Measurements from ENCODE around the gene CEP89. TPM values are rescaled to one million over a fixed set of nuclear protein-coding genes. Genes with fewer than 3 reads are reported as not detected.
"Not testable (repeated sequence)": the region's sequence is repeated elsewhere in the genome, so short reads cannot be mapped to it uniquely, and the experiment has no call there.

The CEP89 gene
- total RNA-seq, 2 donors from 2014 or later = 4.6 to 8.3 TPM

GRCh38 chr19:32859591-32859990, 112.2 kb downstream of the CEP89 start:
- no peak overlapping the region for H3K27ac ChIP-seq
- no peak for DNase-seq (ENCODE audit: low spot score)
- no peak for TF ChIP-seq CTCF (IDR thresholded peaks at IDR 0.05)
- no peaks in the 10 kb centered on the region for H3K4me1 ChIP-seq
- no peaks in the 10 kb centered on the region for H3K36me3 ChIP-seq
- H3K27me3 ChIP-seq = no peaks in the 10 kb centered on the region
- no peak overlapping the region for H3K4me3 ChIP-seq
- H3K9me3 ChIP-seq = no peaks in the 10 kb centered on the region

DNA sequence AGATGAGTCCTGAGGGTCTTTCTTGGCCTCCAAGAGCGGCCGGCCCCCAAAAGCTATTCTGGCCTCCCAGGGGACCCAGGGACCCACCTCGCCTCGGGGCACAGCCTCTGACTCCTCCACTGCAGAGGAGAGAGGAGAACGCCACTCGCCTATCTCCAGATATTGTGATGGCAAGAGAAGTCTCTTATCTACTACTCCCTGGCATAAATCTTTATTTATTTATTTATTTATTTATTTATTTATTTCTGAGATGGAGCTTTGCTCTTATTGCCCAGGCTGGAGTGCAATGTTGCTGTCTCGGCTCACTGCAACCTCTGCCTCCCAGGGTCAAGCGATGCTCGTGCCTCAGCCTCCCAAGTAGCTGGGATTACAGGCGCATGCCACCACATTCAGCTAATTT, 113.2 kb downstream of the CEP89 start:
- Histone ChIP-seq H3K27me3 (no peaks in the 10 kb centered on the region), H3K9me3 (no peaks in the 10 kb centered on the region), H3K4me3 (no peak overlapping the region), H3K36me3 (no peaks in the 10 kb centered on the region), H3K27ac (no peak overlapping the region), H3K4me1 (no peaks in the 10 kb centered on the region)
- no peak for TF ChIP-seq CTCF (IDR thresholded peaks at IDR 0.05)
- DNase-seq (ENCODE audit: low spot score) = no peak

GRCh38 chr19:32858155-32858554, 113.6 kb downstream of the CEP89 start:
- no peaks in the 10 kb centered on the region for H3K36me3 ChIP-seq
- no peak overlapping the region for H3K4me3 ChIP-seq
- no peaks in the 10 kb centered on the region for H3K4me1 ChIP-seq
- no peak overlapping the region for H3K27ac ChIP-seq
- DNase-seq (ENCODE audit: low spot score) = no peak
- H3K9me3 ChIP-seq = no peaks in the 10 kb centered on the region
- no peak for TF ChIP-seq CTCF (IDR thresholded peaks at IDR 0.05)
- no peaks in the 10 kb centered on the region for H3K27me3 ChIP-seq

GRCh38 chr19:32857584-32857983, 114.2 kb downstream of the CEP89 start:
- Histone ChIP-seq H3K9me3 (no peaks in the 10 kb centered on the region), H3K4me3 (no peak overlapping the region), H3K36me3 (no peaks in the 10 kb centered on the region), H3K4me1 (no peaks in the 10 kb centered on the region), H3K27me3 (no peaks in the 10 kb centered on the region), H3K27ac (no peak overlapping the region)
- no peak for DNase-seq (ENCODE audit: low spot score)
- TF ChIP-seq CTCF (IDR thresholded peaks at IDR 0.05) = no peak

GRCh38 chr19:32856818-32857217, 114.9 kb downstream of the CEP89 start:
- not testable (repeated sequence) for H3K27ac ChIP-seq; H3K27me3 ChIP-seq; H3K4me3 ChIP-seq; H3K36me3 ChIP-seq; H3K4me1 ChIP-seq; H3K9me3 ChIP-seq; DNase-seq (ENCODE audit: low spot score)

DNA sequence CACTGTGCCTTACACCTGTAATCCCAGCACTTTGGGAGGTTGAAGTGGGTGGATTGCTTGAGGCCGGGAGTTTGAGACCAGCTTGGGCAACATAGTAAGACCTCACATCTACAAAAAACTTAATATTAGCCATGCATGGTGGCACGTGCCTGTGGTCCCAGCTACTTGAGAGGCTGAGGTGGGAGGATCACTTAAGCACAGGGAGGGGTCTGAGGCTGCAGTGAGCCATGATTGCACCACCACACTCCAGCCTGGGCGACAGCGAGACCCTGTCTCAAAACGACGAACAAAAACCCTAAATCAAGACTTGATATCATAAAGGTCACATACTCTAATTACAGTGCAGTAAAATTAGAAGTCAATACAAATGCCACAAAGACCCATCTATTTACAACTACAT, 119.5 kb downstream of the CEP89 start:
- Histone ChIP-seq H3K36me3 (no peaks in the 10 kb centered on the region), H3K4me1 (no peaks in the 10 kb centered on the region), H3K4me3 (no peak overlapping the region), H3K9me3 (no peaks in the 10 kb centered on the region), H3K27ac (no peak overlapping the region), H3K27me3 (no peaks in the 10 kb centered on the region)
- TF ChIP-seq CTCF (IDR thresholded peaks at IDR 0.05) = no peak
- no peak for DNase-seq (ENCODE audit: low spot score)

DNA sequence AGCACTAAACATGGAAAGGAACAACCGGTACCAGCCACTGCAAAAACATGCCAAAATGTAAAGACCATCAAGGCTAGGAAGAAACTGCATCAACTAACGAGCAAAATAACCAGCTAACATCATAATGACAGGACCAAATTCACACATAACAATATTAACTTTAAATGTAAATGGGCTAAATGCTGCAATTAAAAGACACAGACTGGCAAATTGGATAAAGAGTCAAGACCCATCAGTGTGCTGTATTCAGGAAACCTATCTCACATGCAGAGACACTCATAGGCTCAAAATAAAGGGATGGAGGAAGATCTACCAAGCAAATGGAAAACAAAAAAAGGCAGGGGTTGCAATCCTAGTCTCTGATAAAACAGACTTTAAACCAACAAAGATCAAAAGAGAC, 123.7 kb downstream of the CEP89 start:
- H3K9me3 ChIP-seq; H3K27ac ChIP-seq; H3K36me3 ChIP-seq; H3K27me3 ChIP-seq; DNase-seq (ENCODE audit: low spot score); H3K4me1 ChIP-seq; H3K4me3 ChIP-seq: not testable (repeated sequence)

Data from right atrium auricular region (tissue), 2 donors.